AG10803 (cell line): ENCODE results near the gene FGF13.
A peak's percentile ranks its signal among the peaks of the same experiment; 100 is the strongest.

ENCODE experiments used
- DNase-seq: peaks from one replicate; pipeline ENCODE4 v3.0.0; 2010; ENCODE audit warnings: low read depth
- H3K4me3 ChIP-seq: 2 replicates; pipeline ENCODE4 v1.5.1; 2011; ENCODE audit warnings: mild to moderate bottlenecking, low read length, control low read depth
- TF ChIP-seq, protein P1 (sequence below): conservative IDR thresholded peaks from 2 replicates; pipeline ENCODE4 v1.5.1; 2011; ENCODE audit warnings: mild to moderate bottlenecking, low read length, control low read depth, inconsistent platforms

Gene FGF13

DNA sequence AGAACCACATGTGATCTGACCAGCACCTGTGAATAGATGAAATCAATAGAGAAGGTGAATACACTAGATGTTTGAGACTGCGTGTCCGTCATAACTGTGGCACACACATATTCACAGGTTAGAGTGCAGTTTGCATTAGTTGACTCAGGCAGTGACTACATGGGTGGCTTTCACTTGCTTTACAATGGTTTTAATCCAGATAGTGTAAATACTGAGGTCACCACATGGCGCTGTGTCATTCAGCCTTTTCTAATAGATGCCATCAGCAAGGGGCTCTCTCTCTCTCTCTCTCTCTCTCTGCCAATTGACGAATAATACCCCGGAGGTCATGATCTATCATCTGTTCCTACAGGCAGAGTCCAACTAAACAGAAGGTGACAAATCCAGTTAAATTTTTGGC lies 30.7 kb upstream of the FGF13 start:
- TF ChIP-seq, protein P1, sequence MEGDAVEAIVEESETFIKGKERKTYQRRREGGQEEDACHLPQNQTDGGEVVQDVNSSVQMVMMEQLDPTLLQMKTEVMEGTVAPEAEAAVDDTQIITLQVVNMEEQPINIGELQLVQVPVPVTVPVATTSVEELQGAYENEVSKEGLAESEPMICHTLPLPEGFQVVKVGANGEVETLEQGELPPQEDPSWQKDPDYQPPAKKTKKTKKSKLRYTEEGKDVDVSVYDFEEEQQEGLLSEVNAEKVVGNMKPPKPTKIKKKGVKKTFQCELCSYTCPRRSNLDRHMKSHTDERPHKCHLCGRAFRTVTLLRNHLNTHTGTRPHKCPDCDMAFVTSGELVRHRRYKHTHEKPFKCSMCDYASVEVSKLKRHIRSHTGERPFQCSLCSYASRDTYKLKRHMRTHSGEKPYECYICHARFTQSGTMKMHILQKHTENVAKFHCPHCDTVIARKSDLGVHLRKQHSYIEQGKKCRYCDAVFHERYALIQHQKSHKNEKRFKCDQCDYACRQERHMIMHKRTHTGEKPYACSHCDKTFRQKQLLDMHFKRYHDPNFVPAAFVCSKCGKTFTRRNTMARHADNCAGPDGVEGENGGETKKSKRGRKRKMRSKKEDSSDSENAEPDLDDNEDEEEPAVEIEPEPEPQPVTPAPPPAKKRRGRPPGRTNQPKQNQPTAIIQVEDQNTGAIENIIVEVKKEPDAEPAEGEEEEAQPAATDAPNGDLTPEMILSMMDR: no peak
- no peak for DNase-seq
- no peak overlapping the region for H3K4me3 ChIP-seq

DNA sequence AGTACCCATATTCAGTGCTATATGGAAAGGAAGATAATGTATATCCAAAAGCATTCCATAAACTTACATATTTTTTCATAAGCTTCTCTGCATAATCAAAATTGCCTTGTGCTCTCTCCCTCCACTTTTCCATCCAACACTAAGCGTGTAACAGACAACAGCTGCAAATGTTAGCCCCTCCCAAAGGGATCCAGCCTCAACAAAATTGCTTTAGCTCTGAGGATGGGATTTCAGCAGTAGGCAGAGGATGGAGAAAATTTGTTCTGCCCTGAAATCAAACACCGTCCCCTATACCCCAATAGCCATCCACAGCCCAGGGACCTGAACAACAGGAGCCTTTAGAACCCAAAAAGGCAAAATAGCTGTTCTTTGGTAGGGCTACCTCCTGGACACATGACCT lies 28.8 kb upstream of the FGF13 start:
- no peak overlapping the region for H3K4me3 ChIP-seq
- TF ChIP-seq, protein P1: no peak
- DNase-seq: no peak

DNA sequence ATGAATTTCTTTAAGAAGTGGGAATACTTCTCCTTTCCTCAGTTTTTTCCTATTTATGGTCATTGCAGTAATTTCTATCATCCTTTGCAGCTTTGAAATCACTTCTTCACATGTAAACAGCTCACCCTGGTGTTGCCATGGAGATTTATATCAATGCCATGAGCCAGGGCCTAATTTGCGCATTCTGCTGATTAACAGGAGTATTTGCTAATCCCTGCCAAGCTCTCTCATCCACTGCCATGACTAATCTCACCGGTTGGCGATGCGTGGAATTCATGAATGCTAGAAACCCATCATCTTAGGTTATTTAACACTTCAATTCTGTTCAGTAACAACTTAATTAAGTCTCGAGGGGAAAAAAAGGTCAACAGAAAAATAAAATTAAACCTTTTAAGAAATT lies 11.8 kb upstream of the FGF13 start:
- no peak overlapping the region for H3K4me3 ChIP-seq
- TF ChIP-seq, protein P1: no peak
- no peak for DNase-seq

DNA sequence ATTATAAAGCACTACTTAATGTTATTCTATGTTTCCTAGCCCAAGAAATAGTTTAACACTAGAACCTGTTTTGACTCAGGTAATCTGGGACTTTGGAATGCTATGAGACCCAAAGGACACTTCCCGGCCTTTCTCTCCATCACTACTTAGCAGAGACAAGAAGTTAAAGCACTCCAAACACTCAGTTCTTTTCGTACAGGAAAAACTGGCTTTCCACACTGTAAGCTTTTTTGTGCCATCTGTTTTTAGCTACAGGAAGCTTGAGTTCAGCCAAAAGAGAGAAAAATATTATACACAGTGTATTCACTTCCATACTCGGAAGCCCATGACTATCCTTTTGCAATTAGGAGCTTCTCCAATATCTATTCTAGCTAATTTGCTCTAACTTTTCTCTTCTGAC lies 7.9 kb upstream of the FGF13 start:
- no peak for DNase-seq
- H3K4me3 ChIP-seq: no peak overlapping the region
- TF ChIP-seq, protein P1: no peak

DNA sequence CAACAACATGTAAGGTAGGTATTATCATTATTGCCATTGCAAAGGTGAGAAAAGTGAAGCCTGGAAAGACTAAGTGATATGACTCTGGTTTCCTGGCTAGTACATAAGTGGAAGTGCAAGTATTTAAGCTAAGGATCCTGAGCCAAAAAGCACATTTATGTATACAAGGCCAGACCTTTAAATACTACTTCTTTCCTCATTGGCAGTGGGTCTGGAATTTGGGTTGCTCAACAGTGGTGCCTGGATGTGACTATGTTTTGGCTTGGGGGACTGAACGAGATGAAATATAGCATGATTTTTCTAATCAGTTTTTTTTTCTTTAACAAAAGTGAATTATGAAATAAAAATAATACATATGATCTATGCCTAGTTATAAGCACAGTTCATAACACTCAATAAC lies 7.4 kb upstream of the FGF13 start:
- TF ChIP-seq, protein P1: no peak
- H3K4me3 ChIP-seq: no peak overlapping the region
- peak; percentile 26 for DNase-seq

DNA sequence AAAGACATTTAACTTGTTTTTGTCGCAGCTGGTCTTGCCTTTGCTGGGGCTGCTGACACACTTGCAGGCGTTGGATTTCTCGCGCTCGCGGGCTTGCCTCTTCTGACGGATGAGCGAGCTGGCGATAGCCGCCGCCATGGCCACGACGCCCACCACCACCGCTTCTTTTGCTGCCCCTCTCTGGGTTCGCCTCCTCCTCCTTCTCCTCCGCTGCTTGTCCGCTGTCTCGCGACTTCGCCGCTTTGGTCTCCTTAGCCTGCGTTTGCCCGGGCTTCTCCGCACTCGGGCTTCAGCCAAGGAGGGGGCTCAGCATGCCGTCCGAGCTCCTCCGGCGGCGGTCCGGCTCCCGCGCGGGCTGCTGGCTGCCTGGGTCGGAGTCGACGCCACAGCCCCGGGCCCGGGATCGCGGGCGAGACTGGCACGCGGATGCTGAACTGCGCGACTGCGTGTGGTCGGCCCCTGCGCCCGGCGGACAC lies 613 bp downstream of the FGF13 start:
- no peak for DNase-seq
- TF ChIP-seq, protein P1: no peak
- peak overlapping the region; percentile 48 for H3K4me3 ChIP-seq

DNA sequence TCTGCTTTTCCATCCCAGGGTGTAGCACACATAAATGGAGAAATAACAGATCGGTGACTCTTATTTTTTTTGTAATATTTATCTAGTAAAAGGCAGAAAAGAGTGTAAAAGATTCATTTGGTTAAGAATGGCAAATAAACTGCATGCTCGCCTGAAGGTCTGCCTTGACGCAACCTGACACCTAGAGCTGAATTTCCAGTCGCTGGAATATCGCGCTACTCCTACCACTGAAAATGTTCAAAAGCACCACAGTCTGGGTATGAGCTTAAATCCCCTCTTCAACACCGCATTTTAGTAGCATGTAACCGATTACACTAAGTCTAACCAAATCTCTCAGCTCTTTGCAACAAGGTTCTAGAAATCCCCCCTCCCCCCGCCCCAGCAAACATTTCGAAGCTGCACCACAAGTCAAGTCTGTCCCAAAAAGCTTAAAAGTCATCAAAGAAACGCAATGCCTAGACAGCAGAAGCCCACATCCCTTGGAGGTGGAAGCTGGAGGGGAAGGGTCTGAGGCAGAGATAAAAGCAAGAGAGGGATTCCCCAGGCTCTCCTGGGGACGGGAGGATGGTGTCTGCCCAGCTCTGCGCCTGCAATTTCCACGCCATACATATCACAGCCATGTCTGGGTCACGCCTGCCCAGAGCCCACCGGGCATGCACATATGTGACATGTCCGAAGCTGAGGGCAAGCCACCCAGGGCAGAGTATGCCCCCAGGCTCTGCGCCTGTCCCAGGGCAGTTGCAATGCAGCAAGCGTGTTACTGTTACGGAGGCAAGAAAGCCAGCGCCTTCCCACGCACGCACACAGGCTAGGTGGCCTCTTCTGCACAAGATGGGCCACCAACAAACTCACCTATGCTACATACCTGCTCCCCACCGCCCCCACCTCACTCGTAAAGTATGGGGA lies 1.4 kb downstream of the FGF13 start:
- H3K4me3 ChIP-seq: peak overlapping the region; percentile 48

More for the DNA sequence above, 1.4 kb downstream of the FGF13 start:
- TF ChIP-seq, protein P1: no peak
- DNase-seq: no peak
